Panc1 (cell line): ENCODE measurements around the gene EEA1.

Experiments
- POLR2AphosphoS5 ChIP-seq: IDR thresholded peaks from 2 replicates; pipeline ENCODE4 v1.6.1; 2012; ENCODE audit warnings: mild to moderate bottlenecking, low read depth, low read length, moderate library complexity
- REST ChIP-seq, 2 experiments: IDR thresholded peaks; 2 replicates each; pipeline ENCODE4 v1.6.1; 2011 to 2012; ENCODE audit warnings: low read depth in 2 of 2, control low read depth in 1 of 2, low read length in 1 of 2, mild to moderate bottlenecking in 1 of 2, moderate library complexity in 1 of 2; ENCODE audit not compliant: insufficient read depth in 1 of 2
- SIN3A ChIP-seq: IDR thresholded peaks from 2 replicates; pipeline ENCODE4 v1.6.1; 2012; ENCODE audit warnings: low read depth, mild to moderate bottlenecking, low read length, moderate library complexity, borderline replicate concordance; ENCODE audit not compliant: insufficient read depth
- TCF7L2 ChIP-seq: IDR thresholded peaks from 2 replicates; pipeline ENCODE4 v1.6.1; 2011; ENCODE audit warnings: mild to moderate bottlenecking, low read depth, low read length, inconsistent platforms
- TF ChIP-seq, protein P1 (sequence below): fragments of 450-650 bp; IDR thresholded peaks from 2 replicates; pipeline ENCODE4 v1.5.1; 2017; ENCODE audit warnings: mild to moderate bottlenecking

DNA sequence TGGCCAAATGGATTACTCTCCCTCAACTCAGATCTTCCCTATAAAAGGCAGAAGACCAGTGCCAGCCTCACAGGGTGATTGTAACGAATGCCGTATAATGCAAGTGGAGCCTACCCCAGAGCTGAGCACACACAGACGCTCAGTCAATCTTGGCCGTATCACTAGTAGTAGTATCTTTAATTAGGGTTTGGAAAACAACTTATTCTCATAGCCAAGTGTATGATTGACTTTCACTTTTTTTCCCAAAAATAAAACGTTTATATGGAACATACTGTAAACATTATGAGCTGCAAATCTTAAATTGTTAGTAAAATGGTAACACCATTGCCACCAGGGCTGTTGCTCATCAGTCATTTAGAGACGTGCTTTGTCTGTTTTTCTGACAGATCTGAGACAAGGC, 195.9 kb downstream of the EEA1 start:
- TF ChIP-seq, protein P1, sequence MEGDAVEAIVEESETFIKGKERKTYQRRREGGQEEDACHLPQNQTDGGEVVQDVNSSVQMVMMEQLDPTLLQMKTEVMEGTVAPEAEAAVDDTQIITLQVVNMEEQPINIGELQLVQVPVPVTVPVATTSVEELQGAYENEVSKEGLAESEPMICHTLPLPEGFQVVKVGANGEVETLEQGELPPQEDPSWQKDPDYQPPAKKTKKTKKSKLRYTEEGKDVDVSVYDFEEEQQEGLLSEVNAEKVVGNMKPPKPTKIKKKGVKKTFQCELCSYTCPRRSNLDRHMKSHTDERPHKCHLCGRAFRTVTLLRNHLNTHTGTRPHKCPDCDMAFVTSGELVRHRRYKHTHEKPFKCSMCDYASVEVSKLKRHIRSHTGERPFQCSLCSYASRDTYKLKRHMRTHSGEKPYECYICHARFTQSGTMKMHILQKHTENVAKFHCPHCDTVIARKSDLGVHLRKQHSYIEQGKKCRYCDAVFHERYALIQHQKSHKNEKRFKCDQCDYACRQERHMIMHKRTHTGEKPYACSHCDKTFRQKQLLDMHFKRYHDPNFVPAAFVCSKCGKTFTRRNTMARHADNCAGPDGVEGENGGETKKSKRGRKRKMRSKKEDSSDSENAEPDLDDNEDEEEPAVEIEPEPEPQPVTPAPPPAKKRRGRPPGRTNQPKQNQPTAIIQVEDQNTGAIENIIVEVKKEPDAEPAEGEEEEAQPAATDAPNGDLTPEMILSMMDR = no peak
- TF ChIP-seq POLR2AphosphoS5 (no peak), REST (IDR thresholded peaks at IDR 0.05; ENCODE audit: insufficient read depth in 1 of 2, low read depth in 2 of 2, low read length in 1 of 2) (no peak), TCF7L2 (no peak), SIN3A (no peak)
